ENCODE data around the gene RGS7. TPM values are rescaled to one million over a fixed set of nuclear protein-coding genes. Genes with fewer than 3 reads are reported as not detected.

The RGS7 gene
- polyA plus RNA-seq, 1 donor (not counting 4 experiments of a cell fraction or from before 2014, with no cell fraction given) = not detected

- no peak overlapping the region for H3K4me3 ChIP-seq (ENCODE audit: control insufficient read depth in 2 of 3, extremely low read depth in 1 of 3, insufficient read depth in 2 of 3, low read depth in 1 of 3, low read length in 3 of 3)
- H3K4me1 ChIP-seq (ENCODE audit: control insufficient read depth, extremely low read depth, insufficient read depth, low read length) = no peaks in the 10 kb centered on the region
- no peak overlapping the region for H3K9ac ChIP-seq (ENCODE audit: control insufficient read depth, extremely low read depth, insufficient read depth, low read length)
- H3K9me1 ChIP-seq (ENCODE audit: control insufficient read depth, extremely low read depth, insufficient read depth, low read length) = no peaks in the 10 kb centered on the region
- H3K79me2 ChIP-seq (ENCODE audit: control insufficient read depth, insufficient read depth, low read length) = no peaks in the 10 kb centered on the region
- no peak overlapping the region for H2AFZ ChIP-seq (ENCODE audit: control insufficient read depth, low read length)
- no peaks in the 10 kb centered on the region for H4K20me1 ChIP-seq (ENCODE audit: control insufficient read depth, extremely low read depth, insufficient read depth, low read length)
- dilution Hi-C loops (cut with MboI; ENCODE audit: extremely low pct_ligation_motif_present, low sequenced_read_pairs) = no loop called here
- no peak overlapping the region for H3K27ac ChIP-seq (ENCODE audit: control insufficient read depth, insufficient read depth, low read length)
- H3K36me3 ChIP-seq (ENCODE audit: control insufficient read depth in 2 of 2, extremely low read depth in 1 of 2, insufficient read depth in 2 of 2, low read length in 2 of 2) = no peaks in the 10 kb centered on the region
- H3K4me2 ChIP-seq (ENCODE audit: control insufficient read depth, extremely low read depth, insufficient read depth, low read depth, low read length) = no peak overlapping the region
- DNase-seq (ENCODE audit: low read depth, low spot score) = no peak
- H3K9me3 ChIP-seq (ENCODE audit: control insufficient read depth, low read depth, low read length) = no peaks in the 10 kb centered on the region
- TF ChIP-seq EZH2 (IDR thresholded peaks at IDR 0.05; ENCODE audit: low read length) (no peak), CTCF (optimal IDR thresholded peaks at IDR 0.05 in 1 of 3, IDR thresholded peaks at IDR 0.05 in 1 of 3, conservative IDR thresholded peaks at IDR 0.05 in 1 of 3; ENCODE audit: extremely low read depth in 1 of 3, insufficient read depth in 2 of 3, low read length in 3 of 3) (no peak)
- H3K27me3 ChIP-seq (ENCODE audit: control insufficient read depth, extremely low read depth, insufficient read depth, low read length) = no peaks in the 10 kb centered on the region
- FAIRE-seq = no peak
Observed at GRCh38 chr1:241332037-241332409, 25.0 kb downstream of the RGS7 start.

- no peak for FAIRE-seq
- TF ChIP-seq EZH2 (IDR thresholded peaks at IDR 0.05; ENCODE audit: low read length) (no peak), CTCF (optimal IDR thresholded peaks at IDR 0.05 in 1 of 3, IDR thresholded peaks at IDR 0.05 in 1 of 3, conservative IDR thresholded peaks at IDR 0.05 in 1 of 3; ENCODE audit: extremely low read depth in 1 of 3, insufficient read depth in 2 of 3, low read length in 3 of 3) (no peak)
- dilution Hi-C loops (cut with MboI; ENCODE audit: extremely low pct_ligation_motif_present, low sequenced_read_pairs) = no loop called here
- Histone ChIP-seq H3K9ac (ENCODE audit: control insufficient read depth, extremely low read depth, insufficient read depth, low read length) (no peak overlapping the region), H2AFZ (ENCODE audit: control insufficient read depth, low read length) (no peak overlapping the region), H3K9me1 (ENCODE audit: control insufficient read depth, extremely low read depth, insufficient read depth, low read length) (no peaks in the 10 kb centered on the region), H3K4me3 (ENCODE audit: control insufficient read depth in 2 of 3, extremely low read depth in 1 of 3, insufficient read depth in 2 of 3, low read depth in 1 of 3, low read length in 3 of 3) (no peak overlapping the region), H3K9me3 (ENCODE audit: control insufficient read depth, low read depth, low read length) (no peaks in the 10 kb centered on the region), H3K4me2 (ENCODE audit: control insufficient read depth, extremely low read depth, insufficient read depth, low read depth, low read length) (no peak overlapping the region), H3K27ac (ENCODE audit: control insufficient read depth, insufficient read depth, low read length) (no peak overlapping the region), H3K4me1 (ENCODE audit: control insufficient read depth, extremely low read depth, insufficient read depth, low read length) (no peaks in the 10 kb centered on the region), H4K20me1 (ENCODE audit: control insufficient read depth, extremely low read depth, insufficient read depth, low read length) (no peaks in the 10 kb centered on the region), H3K79me2 (ENCODE audit: control insufficient read depth, insufficient read depth, low read length) (no peaks in the 10 kb centered on the region), H3K27me3 (ENCODE audit: control insufficient read depth, extremely low read depth, insufficient read depth, low read length) (no peaks in the 10 kb centered on the region), H3K36me3 (ENCODE audit: control insufficient read depth in 2 of 2, extremely low read depth in 1 of 2, insufficient read depth in 2 of 2, low read length in 2 of 2) (no peaks in the 10 kb centered on the region)
- no peak for DNase-seq (ENCODE audit: low read depth, low spot score)
Observed at GRCh38 chr1:241331328-241332036, 25.5 kb downstream of the RGS7 start.

Data from keratinocyte (primary cell).